HG02623 (cell line): ENCODE measurements around the gene MEOX2.

ENCODE experiments used
- ATAC-seq: cut with Tn5 transposase; IDR thresholded peaks from one replicate; pipeline ENCODE4 v1.9.1; 2021; ENCODE audit warnings: moderate library complexity; ENCODE audit not compliant: unreplicated experiment

Gene MEOX2

DNA sequence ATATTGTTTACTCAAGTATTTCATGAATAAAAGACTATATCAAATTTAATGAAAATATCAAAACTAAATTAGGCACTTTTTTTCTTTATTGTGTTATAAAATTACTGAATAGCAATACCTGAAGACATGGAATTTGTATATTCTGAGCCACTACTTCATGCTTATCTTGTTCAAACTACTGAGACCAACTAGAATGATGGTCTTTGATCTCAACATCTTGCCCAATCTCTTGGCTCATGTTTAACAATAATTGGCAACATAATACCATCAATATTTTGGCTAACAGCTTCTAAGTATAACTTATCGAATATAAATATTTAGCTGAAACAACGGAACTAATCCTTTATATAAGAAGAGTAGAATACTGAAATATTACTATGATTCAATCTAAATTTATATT, 68.2 kb downstream of the MEOX2 start:
- ATAC-seq = no peak

DNA sequence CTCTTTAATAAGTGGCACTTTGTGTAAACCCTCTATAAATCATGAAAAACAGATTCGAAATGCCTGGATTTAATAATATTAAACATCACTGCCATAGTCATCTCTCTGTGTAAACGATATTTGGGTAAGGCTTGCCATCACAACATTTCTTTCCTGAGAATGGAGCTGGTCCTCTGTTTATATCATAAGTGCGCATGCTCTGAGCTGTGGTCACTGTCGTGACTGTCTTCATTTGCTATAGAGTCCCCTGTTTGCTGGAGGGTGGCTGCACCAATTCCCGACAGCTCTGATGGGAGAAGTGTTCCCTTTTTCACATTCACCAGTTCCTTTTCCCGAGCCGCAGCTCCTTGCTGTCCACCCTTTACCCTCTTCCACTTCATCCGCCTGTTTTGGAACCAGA, 74.3 kb downstream of the MEOX2 start:
- ATAC-seq = no peak

DNA sequence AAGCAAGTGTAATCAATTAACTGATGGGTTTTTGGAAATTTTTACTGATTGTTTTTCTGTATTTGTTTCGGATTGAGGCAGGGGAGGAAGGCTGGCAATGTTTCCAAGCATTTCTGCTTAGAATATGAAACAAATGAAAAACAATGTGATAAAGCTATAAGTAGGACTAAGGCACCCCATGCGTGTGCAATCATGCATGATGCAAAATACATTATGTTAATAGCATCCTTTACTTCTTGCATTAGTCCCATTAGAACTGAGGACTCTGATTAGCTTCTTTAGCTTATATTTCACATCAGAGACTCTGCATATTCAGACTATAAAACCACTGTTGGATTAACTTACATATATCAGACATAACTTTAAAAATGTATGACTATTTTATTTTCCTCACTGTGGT, 76.0 kb downstream of the MEOX2 start:
- ATAC-seq = no peak

DNA sequence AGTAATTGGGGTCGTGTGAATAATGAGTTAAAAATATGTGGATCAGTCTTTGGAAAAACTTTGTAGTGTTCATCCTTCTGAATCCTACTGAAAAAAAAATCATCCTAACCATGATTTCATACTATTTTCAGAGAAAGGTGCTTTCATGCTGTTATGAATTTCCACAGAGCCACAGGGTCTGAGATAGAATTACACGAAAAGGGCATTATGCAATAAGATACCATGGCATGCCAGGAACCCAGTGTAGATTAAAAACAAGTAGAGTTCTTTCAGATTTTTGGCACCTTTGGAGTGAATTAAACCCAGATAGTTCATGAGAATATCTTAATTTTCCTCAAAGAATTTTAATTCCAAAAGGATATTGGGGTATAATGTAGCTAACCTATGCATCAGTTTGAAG, 77.2 kb downstream of the MEOX2 start:
- no peak for ATAC-seq

DNA sequence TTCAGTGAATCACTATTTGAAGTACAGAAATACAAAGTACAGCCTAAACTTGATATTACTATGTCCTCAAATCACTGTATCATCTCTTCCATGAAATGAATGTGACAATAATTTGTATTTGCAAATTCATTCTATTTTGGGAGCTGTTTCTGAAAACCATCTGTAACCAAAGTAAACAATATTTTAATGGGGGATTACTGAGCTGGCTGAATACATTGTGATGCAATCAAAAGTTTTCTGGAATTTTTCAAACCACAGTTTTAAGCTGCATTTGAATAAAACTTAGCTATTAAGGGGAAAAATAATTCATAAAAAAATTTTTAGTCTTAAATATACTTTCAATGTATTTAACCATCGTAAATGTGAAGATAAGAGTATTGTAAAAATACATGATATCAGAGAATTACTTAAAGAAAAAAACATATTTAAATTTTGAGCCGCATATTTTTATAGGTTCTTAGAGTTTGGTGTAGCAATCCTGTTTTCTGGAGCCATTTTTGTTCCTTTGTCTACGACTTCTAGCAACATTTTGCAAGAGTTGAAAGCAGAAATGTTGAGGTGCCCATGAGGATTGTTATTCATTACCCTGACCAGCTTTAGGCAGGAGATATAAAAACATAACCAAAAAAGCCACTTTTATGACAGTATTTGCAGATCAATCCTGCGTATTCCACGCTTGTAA, 78.8 kb downstream of the MEOX2 start:
- ATAC-seq = no peak

DNA sequence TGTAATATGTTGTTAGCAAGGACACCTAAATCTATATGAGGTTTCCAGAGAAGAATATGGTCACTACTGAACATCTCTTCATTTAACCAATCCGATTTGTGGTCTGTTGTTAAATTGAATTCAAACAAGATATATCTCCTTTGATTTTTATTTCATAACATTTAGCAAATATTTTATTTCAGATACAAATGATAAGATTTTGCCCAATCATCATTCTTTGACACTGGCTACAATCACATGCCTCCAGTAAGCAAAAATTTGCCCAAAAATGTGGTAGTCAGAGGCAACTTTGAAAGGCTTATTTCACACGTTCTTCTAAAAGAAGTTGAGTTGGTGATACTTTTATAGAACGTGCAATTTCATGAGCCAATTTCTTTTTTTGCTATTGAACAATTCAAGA, 79.9 kb downstream of the MEOX2 start:
- no peak for ATAC-seq

DNA sequence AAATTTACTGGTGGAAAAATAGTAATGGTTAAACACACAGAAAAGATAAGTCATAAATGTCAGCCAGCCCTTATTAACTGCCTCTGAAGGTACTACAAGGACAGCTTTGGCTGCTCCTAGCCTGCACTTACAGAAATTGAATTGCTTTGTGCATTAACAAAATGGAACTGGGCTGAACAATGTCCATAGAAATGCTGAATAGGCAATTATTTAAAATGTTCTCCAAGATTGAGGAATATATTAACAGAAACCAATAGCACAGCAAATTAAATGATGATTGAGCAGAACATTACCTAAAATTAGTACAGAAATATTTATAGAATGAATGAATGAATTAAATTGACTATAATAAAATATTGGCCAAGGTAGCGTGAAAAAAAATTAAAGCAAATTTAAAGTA, 82.3 kb downstream of the MEOX2 start:
- no peak for ATAC-seq

DNA sequence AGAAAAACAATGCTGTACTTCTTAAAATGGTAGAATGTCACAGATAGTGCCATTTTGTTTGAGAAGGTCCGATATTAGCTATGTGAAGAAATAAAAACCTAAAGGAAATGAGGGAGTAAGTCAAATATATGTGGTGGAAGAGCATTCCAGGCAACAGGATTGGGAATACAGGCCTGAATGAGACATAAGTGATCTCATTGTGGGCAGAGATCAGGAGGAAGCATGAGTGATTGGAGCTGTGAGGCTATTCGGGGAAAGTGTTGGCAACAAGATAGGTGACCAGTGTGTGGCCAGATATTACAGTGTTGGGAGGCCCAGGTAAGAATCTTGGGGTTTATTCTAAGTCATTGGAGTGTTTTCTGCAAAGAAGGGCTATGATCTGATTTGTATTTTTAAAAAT, 83.4 kb downstream of the MEOX2 start:
- ATAC-seq = no peak

DNA sequence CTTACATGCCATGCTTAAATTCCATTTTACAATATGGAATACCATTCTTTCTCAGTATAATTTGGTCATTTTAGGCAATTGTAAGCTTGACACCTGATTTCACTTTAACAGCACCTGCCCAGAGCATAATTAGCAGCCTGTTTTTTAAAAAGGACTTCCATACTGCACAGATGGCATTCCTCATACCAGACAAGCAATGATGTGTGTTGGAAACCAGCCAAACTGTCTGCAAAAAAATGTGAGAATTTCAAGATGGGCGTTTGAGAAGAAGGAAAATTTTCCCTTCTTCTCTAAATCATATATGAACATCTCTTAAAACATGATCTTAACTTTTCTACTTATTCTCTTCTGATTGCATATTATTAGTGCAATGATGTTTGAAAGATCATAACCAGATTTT, 84.2 kb downstream of the MEOX2 start:
- ATAC-seq = no peak

DNA sequence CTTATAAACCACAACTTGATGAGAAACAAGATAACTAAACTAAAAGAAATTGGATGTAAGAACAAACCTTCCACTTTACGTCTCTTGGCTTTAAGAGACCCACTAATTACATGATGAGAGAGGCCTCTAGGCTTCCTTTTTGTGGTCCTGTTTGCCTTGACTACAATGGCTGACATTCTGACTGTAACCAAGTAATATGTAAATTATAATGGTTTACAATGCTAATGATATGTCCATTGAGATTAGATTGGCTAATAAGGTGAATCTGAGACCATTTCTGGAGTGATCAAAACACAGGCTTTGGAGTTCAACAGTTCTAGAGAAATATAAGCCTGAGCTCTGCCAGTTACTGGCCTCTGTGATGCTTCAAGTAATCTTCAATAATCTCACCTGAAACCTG, 85.3 kb downstream of the MEOX2 start:
- ATAC-seq = no peak

DNA sequence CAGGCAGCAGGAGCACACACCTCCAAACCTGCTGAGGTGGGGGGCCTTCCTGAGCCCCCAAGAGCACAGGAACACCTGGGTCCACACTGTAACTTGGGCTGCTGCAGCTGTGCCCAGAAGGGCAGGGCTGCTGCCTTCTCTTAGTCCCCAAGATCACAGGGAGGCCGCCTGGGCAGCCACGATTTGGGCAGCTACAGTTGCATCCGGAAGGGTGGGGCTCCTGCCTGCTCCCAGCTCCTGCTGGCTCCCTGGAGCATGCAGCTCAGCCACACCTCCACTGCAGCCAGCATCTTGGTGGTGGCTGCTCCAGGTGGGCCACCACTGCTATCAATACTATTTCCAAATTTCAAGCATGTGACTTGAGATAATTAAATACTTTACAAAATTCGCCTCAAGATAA, 86.2 kb downstream of the MEOX2 start:
- no peak for ATAC-seq

DNA sequence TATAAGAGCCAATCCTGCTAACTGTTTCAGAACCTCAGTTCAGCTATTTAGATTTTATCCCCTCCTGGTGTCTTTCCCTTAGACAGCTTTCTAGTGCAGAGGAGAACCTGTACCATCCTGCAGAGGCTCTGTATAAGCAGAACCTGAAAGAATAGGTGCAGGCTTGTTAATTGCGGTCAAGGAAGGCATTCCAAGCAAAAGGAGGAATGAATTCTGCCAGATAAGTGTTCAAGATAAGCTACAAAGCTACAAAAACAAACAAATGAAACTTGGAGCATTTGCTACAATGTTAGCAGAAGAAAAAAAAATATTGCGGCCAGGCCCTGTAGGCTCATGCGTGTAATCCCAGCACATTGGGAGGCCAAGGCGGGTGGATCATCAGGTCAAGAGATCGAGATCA, 92.0 kb downstream of the MEOX2 start:
- no peak for ATAC-seq

DNA sequence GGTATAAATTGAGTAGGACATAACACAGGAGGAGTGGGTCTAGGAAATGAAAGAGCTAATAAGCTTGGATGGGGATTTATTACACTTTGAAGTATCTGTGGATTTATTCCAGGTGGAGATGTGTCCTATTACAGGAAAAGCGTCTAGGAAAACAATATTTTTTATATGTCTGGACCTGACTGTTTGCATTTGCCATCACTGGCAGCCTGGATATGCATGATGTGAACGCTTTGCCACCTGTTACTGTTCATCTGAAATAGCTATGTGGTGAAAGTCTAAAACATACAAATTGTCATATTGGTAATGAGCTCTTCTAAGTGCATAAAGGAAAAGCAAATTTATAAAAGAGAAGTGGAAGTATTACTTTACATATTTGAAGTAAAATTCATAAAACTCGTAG, 93.1 kb downstream of the MEOX2 start:
- no peak for ATAC-seq

DNA sequence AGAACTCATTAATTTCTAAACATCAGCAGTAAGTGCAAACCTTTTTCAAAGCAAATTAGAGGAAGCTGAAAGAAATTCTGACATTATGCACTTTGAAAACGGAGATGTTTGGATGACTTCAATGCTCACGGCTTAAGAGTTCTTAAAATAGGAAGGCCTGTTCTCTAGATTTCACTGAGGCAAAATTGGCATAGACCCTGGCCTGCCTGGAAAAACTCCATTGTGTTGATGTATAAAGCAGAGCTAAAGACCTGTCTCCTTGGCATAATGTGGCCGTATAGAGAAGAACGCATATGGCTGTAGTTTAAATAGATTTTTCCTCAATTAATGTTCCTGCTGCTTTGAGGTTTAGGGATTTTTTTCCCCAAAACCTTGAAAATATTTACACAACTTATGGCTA, 100.2 kb downstream of the MEOX2 start:
- no peak for ATAC-seq

DNA sequence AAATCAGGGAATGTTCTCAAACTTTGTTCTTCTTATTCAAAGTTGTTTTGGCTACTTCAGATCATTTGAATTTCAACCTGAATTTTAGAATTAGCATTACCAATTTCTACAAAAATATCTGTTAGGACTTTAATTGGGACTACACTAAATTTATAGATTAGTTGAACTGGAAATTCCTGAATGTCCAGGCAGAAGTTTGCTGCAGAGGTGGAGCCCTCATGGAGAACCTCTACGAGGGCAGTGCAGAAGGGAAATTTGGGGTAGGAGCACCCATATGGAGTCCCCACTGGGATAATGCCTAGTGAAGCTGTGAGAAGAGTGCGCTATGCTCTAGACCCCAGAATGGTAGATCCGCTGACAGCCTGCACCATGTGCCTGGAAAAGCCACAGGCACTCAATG, 101.9 kb downstream of the MEOX2 start:
- no peak for ATAC-seq

DNA sequence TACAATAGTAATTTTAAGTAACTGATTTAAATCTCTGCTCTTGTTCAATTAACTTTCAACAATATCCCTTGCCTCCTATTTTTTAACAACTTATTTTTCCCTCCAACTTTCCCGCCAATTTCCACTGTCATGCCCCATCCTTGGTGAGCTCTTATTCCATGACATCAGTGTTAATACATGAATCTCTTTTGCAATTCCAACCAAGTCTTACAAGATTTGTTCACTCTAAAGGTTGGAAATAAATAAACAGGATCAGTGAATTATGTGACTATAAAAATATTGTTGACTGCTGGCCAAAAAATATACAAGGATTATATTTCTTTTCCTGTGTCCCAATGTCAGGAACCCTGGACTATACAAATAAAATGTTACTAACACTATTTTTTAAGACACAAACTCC, 103.7 kb downstream of the MEOX2 start:
- ATAC-seq = no peak

DNA sequence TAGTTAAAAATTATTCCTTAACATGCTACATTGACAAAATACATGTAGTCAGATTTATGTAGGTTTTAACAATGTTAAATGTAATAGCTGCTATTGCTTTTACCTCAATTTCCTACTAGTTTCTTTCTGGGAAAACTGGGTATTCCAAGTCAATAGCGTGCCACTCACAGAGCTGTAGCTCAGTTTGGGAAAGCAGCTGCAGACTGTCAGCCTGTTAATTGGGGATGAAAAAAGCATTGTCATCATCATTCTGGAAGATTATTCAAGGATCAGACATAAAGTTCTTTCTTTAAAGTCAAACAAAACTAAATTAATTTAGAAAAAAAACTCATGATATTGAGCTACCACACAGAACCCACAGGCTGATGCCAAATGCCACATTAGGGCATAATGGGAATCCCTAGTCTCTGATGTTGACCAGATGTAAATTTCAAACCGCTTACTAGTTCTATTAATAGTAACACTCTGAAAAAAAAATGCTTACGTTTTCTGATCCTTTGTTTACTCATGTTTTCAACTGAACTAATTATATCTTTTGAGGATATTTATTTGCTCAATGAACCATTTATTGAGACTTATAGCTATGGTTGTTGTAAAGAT, 105.0 kb downstream of the MEOX2 start:
- no peak for ATAC-seq

DNA sequence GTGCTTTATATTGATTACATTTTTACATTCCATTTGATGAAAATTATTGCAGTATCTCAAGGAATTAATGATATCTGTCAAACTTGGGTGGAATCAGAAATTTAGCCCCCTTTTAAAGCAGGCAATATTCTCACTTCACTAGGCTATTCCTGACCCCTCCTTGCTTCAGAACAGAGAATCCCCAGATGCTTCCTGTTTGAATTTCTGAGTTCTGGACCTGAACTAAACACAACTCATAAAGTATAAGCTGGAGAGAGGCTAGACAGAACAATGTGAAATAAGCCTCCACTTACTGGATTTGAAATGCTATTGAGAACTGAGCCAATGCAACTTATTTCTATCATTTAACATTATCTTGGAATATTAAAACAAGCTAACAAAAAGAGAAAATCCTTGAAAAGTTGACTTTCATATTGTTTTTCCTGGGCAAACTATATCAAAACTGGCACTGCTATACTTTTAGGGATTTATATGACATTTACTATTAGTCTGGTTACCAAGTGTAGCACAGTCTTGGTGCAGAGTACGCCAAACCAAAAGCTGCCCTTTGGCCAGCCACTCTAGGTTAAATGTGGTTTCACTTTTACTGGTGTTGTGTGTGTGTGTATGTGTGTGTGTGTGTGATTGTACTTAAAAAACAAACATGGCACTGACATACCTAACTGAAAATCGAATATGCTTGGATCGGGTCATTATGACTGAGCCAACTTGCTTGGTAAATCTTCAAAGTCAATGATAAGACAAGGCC, 105.7 kb downstream of the MEOX2 start:
- no peak for ATAC-seq

DNA sequence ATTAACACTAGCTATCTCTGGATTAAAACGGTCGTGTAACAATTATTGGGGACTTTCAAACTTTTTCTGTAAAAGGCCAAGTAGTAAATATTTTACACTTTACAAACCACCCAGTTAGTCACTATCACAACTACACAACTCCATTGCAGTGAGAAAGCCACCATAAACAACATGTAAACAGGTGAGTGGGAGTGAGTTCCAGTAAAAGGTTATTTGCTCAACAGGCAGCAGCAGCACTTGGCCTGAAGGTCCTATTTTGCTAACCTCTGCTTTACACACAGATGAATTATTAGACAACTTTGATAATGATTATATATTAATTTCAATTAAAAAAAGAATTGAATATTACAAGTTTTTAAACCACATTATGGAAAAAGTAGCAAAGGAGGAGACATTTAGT, 108.9 kb downstream of the MEOX2 start:
- no peak for ATAC-seq

DNA sequence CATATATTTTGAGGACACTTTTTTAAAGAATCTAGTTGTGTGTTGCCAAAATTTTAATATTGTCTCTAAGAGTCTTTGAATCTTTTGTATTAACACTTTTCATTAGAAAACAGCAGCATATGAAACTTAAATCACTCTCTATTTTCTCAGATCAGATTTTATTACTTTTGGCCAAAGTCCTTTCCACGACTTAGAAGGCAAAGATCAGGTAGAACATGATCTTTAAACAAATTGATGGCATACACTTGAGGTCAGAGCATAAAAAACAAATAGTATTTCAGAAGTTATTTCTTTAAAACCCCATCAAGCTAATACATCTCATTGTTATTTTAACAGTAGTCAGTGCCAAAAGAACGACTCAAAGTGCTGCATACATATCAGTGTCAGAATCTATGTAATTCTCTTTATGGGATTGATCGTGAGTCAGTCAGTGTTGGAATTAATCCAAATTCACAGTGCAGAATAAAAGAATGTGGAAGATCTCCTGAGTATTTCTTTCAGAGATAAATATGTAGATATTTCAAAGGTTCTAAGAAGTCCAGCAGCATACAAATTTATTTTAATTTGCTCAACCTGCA, 115.1 kb downstream of the MEOX2 start:
- no peak for ATAC-seq

DNA sequence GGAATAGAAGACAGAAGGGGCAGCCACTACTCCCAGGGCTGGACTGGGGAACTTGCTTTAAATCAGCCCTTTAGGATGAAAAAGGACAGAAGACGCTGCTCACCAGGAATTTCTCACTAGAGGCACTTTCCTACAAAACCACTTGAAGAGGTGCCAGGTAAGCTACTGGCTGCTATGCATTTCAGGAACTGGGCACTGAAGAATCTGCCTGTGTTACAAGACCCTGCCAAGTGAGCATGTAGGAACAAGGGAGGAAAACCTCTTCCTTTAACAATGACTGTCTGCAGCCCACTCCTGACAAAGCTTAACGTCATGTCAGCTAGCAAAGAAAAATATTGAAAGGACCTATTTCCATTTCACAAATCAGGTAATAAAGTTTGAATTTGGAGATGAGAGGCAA, 118.8 kb downstream of the MEOX2 start:
- no peak for ATAC-seq

DNA sequence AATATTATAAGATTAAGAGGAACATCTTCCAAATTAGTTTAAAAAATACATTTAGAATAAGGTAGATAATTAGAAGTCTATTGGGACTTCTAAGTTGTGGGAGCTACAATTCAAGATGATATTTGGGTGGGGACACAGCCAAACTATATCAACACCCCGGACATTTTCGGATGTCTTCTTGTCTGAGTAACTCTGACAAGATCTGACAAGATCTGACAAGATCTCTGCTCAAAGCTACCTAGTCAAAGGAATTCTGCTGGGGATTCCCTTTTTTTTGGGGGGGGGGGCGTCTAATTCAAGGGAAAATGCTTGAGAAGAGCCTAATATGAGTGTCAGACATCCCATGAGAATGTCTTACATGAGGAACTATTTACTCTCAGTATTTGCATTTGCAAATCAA, 119.4 kb downstream of the MEOX2 start:
- ATAC-seq = no peak
